ENCODE results near the gene SMC2. TPM values are rescaled to one million over a fixed set of nuclear protein-coding genes. Genes with fewer than 3 reads are reported as not detected.

The SMC2 gene
- total RNA-seq, 1 donor from 2014 or later = 57.2 TPM

GRCh38 chr9:104138243-104138868 lies 44.2 kb downstream of the SMC2 start:
- DNase-seq = no peak
- intact Hi-C loops (cut with micrococcal nuclease) = no loop called here
- Mint-ChIP-seq H3K27ac (no peak overlapping the region), H3K4me3 (no peak overlapping the region), H3K27me3 (no peaks in the 10 kb centered on the region), H3K36me3 (ENCODE audit: low read depth) (peaks cover 59% of the 10 kb centered on the region), H3K4me1 (peaks cover 1% of the 10 kb centered on the region), H3K9me3 (peaks cover 4% of the 10 kb centered on the region)

- intact Hi-C loops (cut with micrococcal nuclease) = no loop called here
These were observed 48.9 kb downstream of the SMC2 start for GRCh38 chr9:104142799-104143549.

GRCh38 chr9:104143550-104143910 lies 49.4 kb downstream of the SMC2 start:
- no peak overlapping the region for H3K27ac Mint-ChIP-seq
- H3K36me3 Mint-ChIP-seq (ENCODE audit: low read depth) = peaks cover 31% of the 10 kb centered on the region
- no peak for DNase-seq
- intact Hi-C loops (cut with micrococcal nuclease) = no loop called here
- H3K27me3 Mint-ChIP-seq = no peaks in the 10 kb centered on the region
- H3K4me1 Mint-ChIP-seq = peaks cover 5% of the 10 kb centered on the region
- H3K9me3 Mint-ChIP-seq = no peaks in the 10 kb centered on the region
- no peak overlapping the region for H3K4me3 Mint-ChIP-seq

More at GRCh38 chr9:104142799-104143549, 48.9 kb downstream of the SMC2 start:
- Mint-ChIP-seq H3K4me3 (no peak overlapping the region), H3K27ac (no peak overlapping the region), H3K4me1 (peaks cover 5% of the 10 kb centered on the region), H3K9me3 (no peaks in the 10 kb centered on the region), H3K27me3 (no peaks in the 10 kb centered on the region), H3K36me3 (ENCODE audit: low read depth) (peaks cover 34% of the 10 kb centered on the region)
- DNase-seq = no peak

DNA sequence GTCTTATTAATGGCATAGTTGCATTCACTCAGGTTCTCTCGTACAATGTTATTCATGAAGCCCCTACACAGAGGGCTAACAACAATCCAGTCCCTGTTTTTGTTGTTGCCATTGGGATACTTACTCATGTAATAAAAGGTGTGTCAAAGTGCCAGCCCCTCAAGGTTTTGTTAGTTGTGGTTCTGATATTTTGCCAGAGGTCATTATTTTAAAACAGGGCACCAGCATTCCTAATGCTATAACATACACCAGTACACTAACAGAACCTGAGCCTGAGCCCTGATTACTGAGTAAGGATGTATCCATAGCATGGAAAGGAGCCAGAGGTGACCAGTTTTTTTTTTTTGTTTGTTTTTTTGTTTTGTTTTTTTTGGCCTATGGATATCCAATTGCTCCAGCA lies 50.2 kb downstream of the SMC2 start:
- H3K9me3 Mint-ChIP-seq = no peaks in the 10 kb centered on the region
- no peaks in the 10 kb centered on the region for H3K27me3 Mint-ChIP-seq
- intact Hi-C loops (cut with micrococcal nuclease) = no loop called here
- DNase-seq = no peak
- H3K4me3 Mint-ChIP-seq = no peak overlapping the region
- H3K27ac Mint-ChIP-seq = no peak overlapping the region
- H3K36me3 Mint-ChIP-seq (ENCODE audit: low read depth) = peaks cover 27% of the 10 kb centered on the region
- peaks cover 5% of the 10 kb centered on the region for H3K4me1 Mint-ChIP-seq

- Mint-ChIP-seq H3K9me3 (no peaks in the 10 kb centered on the region), H3K4me1 (no peaks in the 10 kb centered on the region), H3K36me3 (ENCODE audit: low read depth) (no peaks in the 10 kb centered on the region), H3K4me3 (no peak overlapping the region), H3K27ac (no peak overlapping the region), H3K27me3 (peaks cover 2% of the 10 kb centered on the region)
- DNase-seq = no peak
- intact Hi-C loops (cut with micrococcal nuclease) = no loop called here
These were observed 79.0 kb downstream of the SMC2 start for GRCh38 chr9:104173067-104173466.

DNA sequence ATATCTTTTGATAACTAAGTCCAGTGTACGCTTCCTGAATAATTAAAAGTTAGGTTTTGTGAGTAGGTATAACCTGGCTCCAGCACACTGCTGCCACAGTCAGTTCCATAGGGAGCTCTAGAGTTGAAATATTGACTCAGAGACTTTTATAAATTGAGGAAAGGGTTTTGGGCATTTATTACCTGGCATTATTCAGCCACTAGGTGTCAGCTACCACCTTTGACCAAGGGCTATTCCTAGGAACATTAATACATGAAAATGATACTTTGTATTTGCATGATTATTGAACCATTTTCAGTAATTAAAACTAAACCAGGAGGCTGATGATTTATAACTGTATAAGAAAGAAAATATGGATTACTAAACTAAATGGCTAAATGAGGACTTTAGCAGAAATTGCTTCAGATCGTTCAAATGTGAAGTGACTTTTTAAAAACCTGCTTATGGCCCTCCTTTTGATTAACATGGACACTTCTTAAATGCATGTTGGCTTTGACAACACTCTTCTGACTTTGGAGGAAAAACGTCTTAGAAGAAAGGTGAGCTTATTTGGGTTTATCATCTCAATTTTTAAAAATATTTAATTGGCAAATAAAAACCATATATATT lies 83.0 kb downstream of the SMC2 start:
- Mint-ChIP-seq H3K4me1 (no peaks in the 10 kb centered on the region), H3K4me3 (no peak overlapping the region), H3K36me3 (ENCODE audit: low read depth) (no peaks in the 10 kb centered on the region), H3K27ac (no peak overlapping the region), H3K27me3 (no peaks in the 10 kb centered on the region), H3K9me3 (no peaks in the 10 kb centered on the region)
- DNase-seq = no peak
- intact Hi-C loops (cut with micrococcal nuclease) = loop anchor here (5.0 kb wide), 1 partner anchor 565 kb away; no protein-coding TSS in a partner anchor

GRCh38 chr9:104177676-104178075 lies 83.6 kb downstream of the SMC2 start:
- H3K4me1 Mint-ChIP-seq = no peaks in the 10 kb centered on the region
- no peak for DNase-seq
- no peaks in the 10 kb centered on the region for H3K9me3 Mint-ChIP-seq
- H3K4me3 Mint-ChIP-seq = no peak overlapping the region
- no peaks in the 10 kb centered on the region for H3K27me3 Mint-ChIP-seq
- H3K27ac Mint-ChIP-seq = no peak overlapping the region
- H3K36me3 Mint-ChIP-seq (ENCODE audit: low read depth) = no peaks in the 10 kb centered on the region
- intact Hi-C loops (cut with micrococcal nuclease) = loop anchor here (5.0 kb wide), 1 partner anchor 565 kb away; no protein-coding TSS in a partner anchor
